Measurements from ENCODE around the gene ID4.

DNA sequence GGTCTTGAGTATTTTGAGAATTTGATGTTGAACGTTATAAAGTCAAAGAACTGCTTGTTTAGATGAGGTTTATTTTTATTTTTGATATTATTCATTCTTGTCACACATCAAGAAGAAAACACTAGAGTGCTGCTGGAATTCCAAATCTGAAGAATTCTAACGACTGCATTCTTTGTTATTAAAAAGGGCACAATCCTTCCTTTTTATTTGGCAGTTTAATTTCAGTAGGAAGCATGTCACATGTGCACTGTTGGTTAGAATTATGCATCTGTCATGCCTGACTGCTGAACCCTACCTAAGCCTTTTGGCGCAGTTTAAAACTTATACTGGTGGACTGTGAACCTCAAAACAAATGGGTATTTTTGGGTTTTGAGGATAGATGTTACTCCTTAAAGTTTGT is 4.0 kb downstream of the ID4 start:
- TF ChIP-seq, protein P1, sequence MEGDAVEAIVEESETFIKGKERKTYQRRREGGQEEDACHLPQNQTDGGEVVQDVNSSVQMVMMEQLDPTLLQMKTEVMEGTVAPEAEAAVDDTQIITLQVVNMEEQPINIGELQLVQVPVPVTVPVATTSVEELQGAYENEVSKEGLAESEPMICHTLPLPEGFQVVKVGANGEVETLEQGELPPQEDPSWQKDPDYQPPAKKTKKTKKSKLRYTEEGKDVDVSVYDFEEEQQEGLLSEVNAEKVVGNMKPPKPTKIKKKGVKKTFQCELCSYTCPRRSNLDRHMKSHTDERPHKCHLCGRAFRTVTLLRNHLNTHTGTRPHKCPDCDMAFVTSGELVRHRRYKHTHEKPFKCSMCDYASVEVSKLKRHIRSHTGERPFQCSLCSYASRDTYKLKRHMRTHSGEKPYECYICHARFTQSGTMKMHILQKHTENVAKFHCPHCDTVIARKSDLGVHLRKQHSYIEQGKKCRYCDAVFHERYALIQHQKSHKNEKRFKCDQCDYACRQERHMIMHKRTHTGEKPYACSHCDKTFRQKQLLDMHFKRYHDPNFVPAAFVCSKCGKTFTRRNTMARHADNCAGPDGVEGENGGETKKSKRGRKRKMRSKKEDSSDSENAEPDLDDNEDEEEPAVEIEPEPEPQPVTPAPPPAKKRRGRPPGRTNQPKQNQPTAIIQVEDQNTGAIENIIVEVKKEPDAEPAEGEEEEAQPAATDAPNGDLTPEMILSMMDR (IDR thresholded peaks at IDR 0.05), result no peak
- no peak for TF ChIP-seq EZH2 (IDR thresholded peaks at IDR 0.05; ENCODE audit: borderline replicate concordance, insufficient read depth, low read depth, low read length, poor library complexity, severe bottlenecking)

Measured in B cell (primary cell).